ENCODE measurements around the gene STAG3.
"Not testable (repeated sequence)": the region's sequence is repeated elsewhere in the genome, so short reads cannot be mapped to it uniquely, and the experiment has no call there.

GRCh38 chr7:100223376-100223927 is 45.7 kb downstream of the STAG3 start:
- TF ChIP-seq ZNF70 (CRISPR knock-in tag; IDR thresholded peaks at IDR 0.05); SNAI2 (CRISPR knock-in tag; IDR thresholded peaks at IDR 0.05); TCF4 (CRISPR knock-in tag; IDR thresholded peaks at IDR 0.05; ENCODE audit: borderline replicate concordance); CSDC2 (CRISPR knock-in tag; IDR thresholded peaks at IDR 0.05); ARNTL (CRISPR knock-in tag; IDR thresholded peaks at IDR 0.05; ENCODE audit: borderline replicate concordance, low read depth); ZFP3 (CRISPR knock-in tag; IDR thresholded peaks at IDR 0.05); PPARA (CRISPR knock-in tag; IDR thresholded peaks at IDR 0.05; ENCODE audit: borderline replicate concordance); ZNF8 (CRISPR knock-in tag; IDR thresholded peaks at IDR 0.05): not testable (repeated sequence)
